Endothelial cell of umbilical vein (primary cell): Measurements from ENCODE around the gene FXYD3. TPM values are rescaled to one million over a fixed set of nuclear protein-coding genes. Genes with fewer than 3 reads are reported as not detected.

ENCODE experiments used
- BruUV-seq: library from RNA; stranded (reverse); fragments of 400-500 nt; replicated peaks from 2 replicates; lab custom pipeline; 2021; lab: Mats Ljungman, UMichigan
- CTCF ChIA-PET: fragments of 300-600, 350-600 bp; sonication (Branson Sonifier 250); formaldehyde crosslinking; loops from one replicate; lab custom pipeline; 2021; ENCODE audit warnings: antibody characterized with exemption, inconsistent platforms; lab: Charles Lee
- POLR2A ChIA-PET: fragments of 300-600, 350-600 bp; sonication (Branson Sonifier 250); formaldehyde crosslinking; loops from one replicate; lab custom pipeline; 2021; ENCODE audit warnings: antibody characterized with exemption, inconsistent platforms; lab: Charles Lee
- DNase-seq: peaks from one replicate; pipeline ENCODE4 v3.0.0-alpha.2; 2011; ENCODE audit warnings: low read depth, low spot score
- FAIRE-seq: peaks from 2 replicates; lab custom pipeline; 2011; peaks lifted over from hg19 to GRCh38; lab: Jason Lieb, UNC
- H2AFZ ChIP-seq: 2 replicates; pipeline ENCODE4 v1.6.0; 2012; ENCODE audit warnings: low read depth, low read length, control low read depth, inconsistent platforms
- H3K27ac ChIP-seq: 2 replicates; pipeline ENCODE4 v1.5.1; 2011; ENCODE audit warnings: low read depth, mild to moderate bottlenecking, control low read depth, low read length, moderate library complexity; ENCODE audit not compliant: insufficient read depth
- H3K27me3 ChIP-seq, 2 experiments: 2 replicates each; pipeline versions ENCODE4 v1.6.0 to v1.6.1; 2011; ENCODE audit warnings: low read length in 2 of 2, mixed read lengths in 1 of 2; ENCODE audit not compliant: control insufficient read depth in 2 of 2, insufficient read depth in 2 of 2
- H3K36me3 ChIP-seq, 2 experiments: 2 replicates in 1 of 2; 3 replicates in 1 of 2; pipeline ENCODE4 v1.5.1; 2011; ENCODE audit warnings: low read length in 2 of 2, mild to moderate bottlenecking in 1 of 2, moderate library complexity in 1 of 2; ENCODE audit not compliant: control insufficient read depth in 2 of 2, insufficient read depth in 2 of 2; ENCODE audit errors: extremely low read depth in 1 of 2
- H3K4me1 ChIP-seq: 3 replicates; pipeline ENCODE4 v1.5.1; 2011; ENCODE audit warnings: mild to moderate bottlenecking, low read length; ENCODE audit not compliant: control insufficient read depth, insufficient read depth; ENCODE audit errors: extremely low read depth
- H3K4me2 ChIP-seq: 2 replicates; pipeline ENCODE4 v1.6.1; 2011; ENCODE audit warnings: low read length, control low read depth, mixed read lengths; ENCODE audit not compliant: insufficient read depth
- H3K4me3 ChIP-seq, 3 experiments: fragments of 200-600 bp in 1 of 3; sonication (generic), shearing (Covaris generic) in 1 of 3; replicated peaks in 1 of 3; 2 replicates each; pipeline ENCODE4 v1.5.1; 2011 to 2016; ENCODE audit warnings: control low read depth in 3 of 3, low read length in 3 of 3, mild to moderate bottlenecking in 2 of 3, inconsistent platforms in 1 of 3, low read depth in 1 of 3, moderate library complexity in 1 of 3; ENCODE audit not compliant: insufficient read depth in 1 of 3
- H3K79me2 ChIP-seq: 2 replicates; pipeline ENCODE4 v1.6.0; 2012; ENCODE audit warnings: low read length, inconsistent platforms; ENCODE audit not compliant: control insufficient read depth, insufficient read depth
- H3K9ac ChIP-seq: replicated peaks from 2 replicates; pipeline ENCODE3; 2011; ENCODE audit warnings: low read length, control low read depth; ENCODE audit not compliant: insufficient read depth; ENCODE audit errors: extremely low read depth
- H3K9me1 ChIP-seq: replicated peaks from 3 replicates; pipeline ENCODE4 v1.6.0; 2011; ENCODE audit warnings: mild to moderate bottlenecking, low read length; ENCODE audit not compliant: control insufficient read depth, insufficient read depth; ENCODE audit errors: extremely low read depth
- H3K9me3 ChIP-seq: replicated peaks from 2 replicates; pipeline ENCODE4 v1.5.1; 2012; ENCODE audit warnings: low read length, inconsistent platforms; ENCODE audit not compliant: control insufficient read depth, insufficient read depth
- H4K20me1 ChIP-seq: replicated peaks from 2 replicates; pipeline ENCODE3; 2011; ENCODE audit warnings: mild to moderate bottlenecking, low read length; ENCODE audit not compliant: control insufficient read depth, insufficient read depth; ENCODE audit errors: extremely low read depth
- EZH2 ChIP-seq: IDR thresholded peaks from 2 replicates; pipeline ENCODE4 v1.6.1; 2012; ENCODE audit warnings: borderline replicate concordance, low read depth, mild to moderate bottlenecking, moderate library complexity, low read length, inconsistent platforms; ENCODE audit not compliant: severe bottlenecking
- FOS ChIP-seq: IDR thresholded peaks from 2 replicates; pipeline ENCODE4 v1.6.1; 2011; ENCODE audit warnings: mild to moderate bottlenecking, low read length, moderate library complexity, borderline replicate concordance; ENCODE audit not compliant: insufficient read depth
- GATA2 ChIP-seq: IDR thresholded peaks from 2 replicates; pipeline ENCODE4 v1.7.0; 2011; ENCODE audit warnings: low read depth, mild to moderate bottlenecking, moderate library complexity, mixed read lengths, low read length; ENCODE audit not compliant: insufficient read length, insufficient read depth
- JUN ChIP-seq: IDR thresholded peaks from 2 replicates; pipeline ENCODE4 v1.6.1; 2011; ENCODE audit warnings: borderline replicate concordance, low read depth; ENCODE audit not compliant: insufficient read length, insufficient read depth
- MYC ChIP-seq: IDR thresholded peaks from one replicate; pipeline ENCODE4 v1.6.1; 2011; ENCODE audit warnings: mild to moderate bottlenecking, low read depth, low read length
- POLR2A ChIP-seq: IDR thresholded peaks from 2 replicates; pipeline ENCODE4 v1.6.1; 2012; ENCODE audit warnings: low read depth, mild to moderate bottlenecking, control low read depth, low read length
- POLR2AphosphoS5 ChIP-seq: IDR thresholded peaks from 2 replicates; pipeline ENCODE4 v1.6.1; 2012; ENCODE audit warnings: low read depth, mild to moderate bottlenecking, control low read depth, low read length, moderate library complexity; ENCODE audit not compliant: insufficient read depth
- dilution Hi-C: fragments of 300-500 bp; cut with MboI; formaldehyde crosslinking; loops from one replicate; pipeline ENCODE4 v1.15.0; 2019; ENCODE audit warnings: low sequenced_read_pairs; ENCODE audit not compliant: extremely low pct_ligation_motif_present
- intact Hi-C: fragments of 100-400 bp; cut with micrococcal nuclease; formaldehyde crosslinking; loops from one replicate; pipeline ENCODE4 v1.10.0; 2022
- polyA plus RNA-seq, 4 experiments: library from polyadenylated mRNA; depleted of rRNA in 3 of 4; stranded (reverse) in 3 of 4; unstranded in 1 of 4; fragments of >200 nt; gene quantifications; 2 replicates each; pipeline versions ENCODE4 v1.2.1 to v1.2.3, GENCODE V29; 2011 to 2012; ENCODE audit warnings: missing spikeins in 1 of 4
- total RNA-seq: library from RNA; stranded (reverse); gene quantifications from 2 replicates; pipeline ENCODE4 v1.2.3, GENCODE V29; 2021
- TF ChIP-seq, protein P1 (sequence below), 2 donors: IDR thresholded peaks; 1 replicate in 1 of 2; 2 replicates in 1 of 2; pipeline ENCODE4 v1.5.1; 2011; ENCODE audit warnings: low read length in 2 of 2, mild to moderate bottlenecking in 2 of 2, moderate library complexity in 2 of 2, control low read depth in 1 of 2, inconsistent platforms in 1 of 2, low read depth in 1 of 2; ENCODE audit not compliant: insufficient read depth in 1 of 2; ENCODE audit errors: extremely low read depth in 1 of 2
- TF ChIP-seq, protein P2 (sequence below): IDR thresholded peaks from 2 replicates; pipeline ENCODE4 v1.6.1; 2011; ENCODE audit not compliant: insufficient read depth, insufficient read length

Gene FXYD3
- total and polyA plus RNA-seq, 2 donors (not counting 3 experiments of a cell fraction or from before 2014, with no cell fraction given) = not detected

DNA sequence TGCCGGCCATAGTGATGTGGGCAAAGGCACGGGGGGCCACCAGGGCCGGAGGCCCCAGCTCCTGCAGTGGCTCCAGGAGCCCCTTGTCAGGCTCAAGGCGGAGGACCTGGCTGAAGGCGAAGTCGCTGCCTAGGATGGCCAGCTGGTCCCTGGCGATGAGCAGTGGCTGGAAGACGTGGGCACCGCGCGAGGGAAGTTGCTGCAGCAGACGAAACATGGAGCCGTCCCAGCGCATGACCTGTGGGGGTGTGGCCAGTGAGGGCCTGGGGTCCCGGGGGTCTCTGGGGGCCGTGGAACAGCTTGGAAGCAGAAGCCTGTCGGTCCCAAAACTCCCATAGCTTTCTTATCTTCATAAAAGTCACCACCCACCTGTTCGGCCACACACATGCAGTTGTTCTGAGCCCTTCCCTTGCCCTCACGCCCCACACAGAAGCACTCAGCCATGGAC lies 9.7 kb downstream of the FXYD3 start:
- no peaks in the 10 kb centered on the region for H3K27me3 ChIP-seq
- intact Hi-C loops = no loop called here
- H3K9me1 ChIP-seq = no peaks in the 10 kb centered on the region
- H3K36me3 ChIP-seq = no peaks in the 10 kb centered on the region
- ChIA-PET CTCF (interaction anchor here (1.1 to 2.1 kb wide), 5 partner anchors 10 to 81 kb away, joined by 4 to 23 read pairs (median 8); partner anchors contain the start of genes FXYD3 and LGI4), POLR2A (no interaction called here)
- no peak for TF ChIP-seq JUN
- no peak for TF ChIP-seq EZH2
- TF ChIP-seq POLR2A = no peak
- TF ChIP-seq MYC = no peak
- TF ChIP-seq, protein P1, sequence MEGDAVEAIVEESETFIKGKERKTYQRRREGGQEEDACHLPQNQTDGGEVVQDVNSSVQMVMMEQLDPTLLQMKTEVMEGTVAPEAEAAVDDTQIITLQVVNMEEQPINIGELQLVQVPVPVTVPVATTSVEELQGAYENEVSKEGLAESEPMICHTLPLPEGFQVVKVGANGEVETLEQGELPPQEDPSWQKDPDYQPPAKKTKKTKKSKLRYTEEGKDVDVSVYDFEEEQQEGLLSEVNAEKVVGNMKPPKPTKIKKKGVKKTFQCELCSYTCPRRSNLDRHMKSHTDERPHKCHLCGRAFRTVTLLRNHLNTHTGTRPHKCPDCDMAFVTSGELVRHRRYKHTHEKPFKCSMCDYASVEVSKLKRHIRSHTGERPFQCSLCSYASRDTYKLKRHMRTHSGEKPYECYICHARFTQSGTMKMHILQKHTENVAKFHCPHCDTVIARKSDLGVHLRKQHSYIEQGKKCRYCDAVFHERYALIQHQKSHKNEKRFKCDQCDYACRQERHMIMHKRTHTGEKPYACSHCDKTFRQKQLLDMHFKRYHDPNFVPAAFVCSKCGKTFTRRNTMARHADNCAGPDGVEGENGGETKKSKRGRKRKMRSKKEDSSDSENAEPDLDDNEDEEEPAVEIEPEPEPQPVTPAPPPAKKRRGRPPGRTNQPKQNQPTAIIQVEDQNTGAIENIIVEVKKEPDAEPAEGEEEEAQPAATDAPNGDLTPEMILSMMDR (IDR thresholded peaks at IDR 0.05; ENCODE audit: extremely low read depth in 1 of 2, insufficient read depth in 1 of 2, low read depth in 1 of 2, low read length in 2 of 2) = no peak
- TF ChIP-seq POLR2AphosphoS5 = no peak
- TF ChIP-seq GATA2 = no peak
- TF ChIP-seq FOS = no peak
- TF ChIP-seq, protein P2, sequence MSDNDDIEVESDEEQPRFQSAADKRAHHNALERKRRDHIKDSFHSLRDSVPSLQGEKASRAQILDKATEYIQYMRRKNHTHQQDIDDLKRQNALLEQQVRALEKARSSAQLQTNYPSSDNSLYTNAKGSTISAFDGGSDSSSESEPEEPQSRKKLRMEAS = no peak
- H3K79me2 ChIP-seq = no peaks in the 10 kb centered on the region
- peaks cover 3% of the 10 kb centered on the region for H3K4me1 ChIP-seq
- no peaks in the 10 kb centered on the region for H3K9me3 ChIP-seq
- H3K4me3 ChIP-seq = no peak overlapping the region
- no peaks in the 10 kb centered on the region for H4K20me1 ChIP-seq
- DNase-seq (no peak), FAIRE-seq (no peak)
- BruUV-seq = no TSS peak
- H3K4me2 ChIP-seq = no peak overlapping the region
- H3K27ac ChIP-seq = no peak overlapping the region
- H2AFZ ChIP-seq = no peak overlapping the region
- H3K9ac ChIP-seq = no peak overlapping the region
- dilution Hi-C loops = no loop called here
